Measurements from ENCODE around the gene SIN3A. TPM values are rescaled to one million over a fixed set of nuclear protein-coding genes. Genes with fewer than 3 reads are reported as not detected.

The SIN3A gene
- total and polyA plus RNA-seq, 9 of the 15 experiments (the other 6 are each of a cell fraction or from before 2014, with no cell fraction given), result 11.1 to 70.3 (median 25.3) TPM

DNA sequence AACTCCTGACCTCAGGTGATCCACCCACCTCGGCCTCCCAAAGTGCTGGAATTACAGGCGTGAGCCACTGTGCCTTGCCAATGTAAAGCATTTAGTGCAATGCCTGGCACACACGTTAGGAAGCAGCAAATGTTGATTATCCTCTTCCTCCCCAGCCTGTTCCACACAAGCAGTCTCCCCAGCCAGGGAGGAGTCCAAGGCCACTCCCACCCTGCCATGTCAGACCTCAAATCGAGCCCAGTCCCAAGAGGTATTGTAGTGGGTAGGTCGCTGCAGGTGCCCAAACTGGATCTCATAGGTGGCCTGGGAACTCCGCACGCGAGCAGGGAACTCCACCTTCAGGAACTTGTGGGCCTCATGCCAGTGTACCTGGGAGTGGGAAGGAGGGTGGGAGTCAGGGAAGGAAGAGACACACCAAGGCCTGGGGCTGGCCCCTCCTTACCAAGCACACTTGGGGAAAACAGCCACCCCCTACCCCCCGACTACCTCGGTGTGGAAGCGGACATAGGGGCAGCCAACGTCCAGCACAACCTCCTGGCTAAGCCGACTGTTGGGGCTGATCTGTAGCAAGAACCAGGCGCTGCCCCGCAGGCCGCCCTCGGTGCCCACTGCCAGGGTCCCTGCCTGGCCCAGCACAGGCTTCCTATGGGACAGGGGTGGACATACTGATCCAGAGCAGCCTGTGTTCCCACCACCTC, 93.4 kb downstream of the SIN3A start:
- Histone ChIP-seq H3K27ac (ENCODE audit: extremely low read depth, low read depth, low read length) (no peak overlapping the region), H3K9me1 (ENCODE audit: control insufficient read depth, insufficient read depth, low read length) (peaks cover 3% of the 10 kb centered on the region), H3K9ac (ENCODE audit: insufficient read depth in 1 of 2, low read depth in 2 of 2, low read length in 2 of 2) (no peak overlapping the region; a peak in 1 of 4 replicates), H3K9me3 (replicated peaks; ENCODE audit: control insufficient read depth, insufficient read depth, low read depth, low read length) (no peaks in the 10 kb centered on the region), H3K4me3 (no peak overlapping the region), H3K4me2 (ENCODE audit: insufficient read depth, low read length) (no peak overlapping the region), H3K4me1 (replicated peaks in 1 of 2; ENCODE audit: control insufficient read depth in 2 of 2, insufficient read depth in 2 of 2, low read length in 2 of 2) (peaks cover 0 to 11% of the 10 kb centered on the region in 2 experiments; a peak in 2 of 5 replicates), H3K36me3 (ENCODE audit: control insufficient read depth, insufficient read depth, low read length) (peaks cover 69% of the 10 kb centered on the region; the same call in 2 of the 3 replicates), H3K79me2 (ENCODE audit: control insufficient read depth, insufficient read depth, low read length) (no peaks in the 10 kb centered on the region), H2AFZ (ENCODE audit: low read depth, low read length) (no peak overlapping the region), H3K27me3 (ENCODE audit: control insufficient read depth in 2 of 2, insufficient read depth in 2 of 2, low read length in 2 of 2) (no peaks in the 10 kb centered on the region; a peak in 1 of 5 replicates), H4K20me1 (replicated peaks; ENCODE audit: control insufficient read depth, insufficient read depth, low read length) (no peaks in the 10 kb centered on the region)
- BruUV-seq (replicated peaks), result no TSS peak
- intact Hi-C loops (cut with micrococcal nuclease) (no loop called here), in situ Hi-C loops (cut with MboI) (no loop called here)
- ATAC-seq (no peak), DNase-seq (ENCODE audit: extremely low read depth in 1 of 4, low spot score in 3 of 4) (no peak), FAIRE-seq (no peak)
- ChIA-PET CTCF (ENCODE audit: low intra/inter-chr PET ratio) (no interaction called here), POLR2A (no interaction called here)
- 94% methylated on average over 11 of the region's 17 CpGs for WGBS (ENCODE audit: insufficient coverage, low coverage, missing lambda C conversion rate)
- TF ChIP-seq ZNF224 (CRISPR knock-in tag; IDR thresholded peaks at IDR 0.05) (no peak), POLR2G (IDR thresholded peaks at IDR 0.05; ENCODE audit: low read depth, low read length) (0 out of 2 replicates have a peak, but pooled peaks have one; percentile 38)

DNA sequence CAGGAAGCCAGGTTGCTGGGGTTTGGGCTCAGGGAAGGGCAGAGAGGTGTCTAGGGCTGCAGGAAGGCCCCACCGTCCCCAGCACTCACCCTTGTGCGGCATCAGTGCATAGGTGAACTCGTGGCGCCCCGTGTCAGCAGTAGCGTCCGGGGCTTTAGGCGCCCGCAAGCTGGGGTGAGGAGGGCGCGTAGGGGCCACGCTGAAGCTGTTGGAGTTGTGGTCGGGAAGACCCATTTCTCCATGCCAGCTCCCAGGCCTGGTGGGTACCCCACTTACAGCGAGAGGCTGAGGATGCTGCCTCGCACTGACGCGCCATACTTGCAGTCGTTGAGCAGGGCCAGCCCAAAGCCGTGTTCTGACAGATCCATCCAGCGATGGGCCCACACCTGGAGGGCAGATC, 95.0 kb downstream of the SIN3A start:
- FAIRE-seq (no peak), DNase-seq (ENCODE audit: extremely low read depth in 1 of 4, low spot score in 3 of 4) (no peak), ATAC-seq (no peak)
- Histone ChIP-seq H3K79me2 (ENCODE audit: control insufficient read depth, insufficient read depth, low read length) (no peaks in the 10 kb centered on the region), H3K4me2 (ENCODE audit: insufficient read depth, low read length) (no peak overlapping the region), H2AFZ (ENCODE audit: low read depth, low read length) (no peak overlapping the region), H3K9me1 (ENCODE audit: control insufficient read depth, insufficient read depth, low read length) (peaks cover 3% of the 10 kb centered on the region), H3K27me3 (ENCODE audit: control insufficient read depth in 2 of 2, insufficient read depth in 2 of 2, low read length in 2 of 2) (no peaks in the 10 kb centered on the region; a peak in 1 of 5 replicates), H3K36me3 (ENCODE audit: control insufficient read depth, insufficient read depth, low read length) (peaks cover 53% of the 10 kb centered on the region; the same call in 2 of the 3 replicates), H3K4me3 (no peak overlapping the region), H4K20me1 (replicated peaks; ENCODE audit: control insufficient read depth, insufficient read depth, low read length) (no peaks in the 10 kb centered on the region), H3K4me1 (replicated peaks in 1 of 2; ENCODE audit: control insufficient read depth in 2 of 2, insufficient read depth in 2 of 2, low read length in 2 of 2) (peaks cover 0 to 7% of the 10 kb centered on the region in 2 experiments; a peak in 2 of 5 replicates), H3K9ac (ENCODE audit: insufficient read depth in 1 of 2, low read depth in 2 of 2, low read length in 2 of 2) (peak overlapping the region in 1 of 2 experiments; percentile 45; a peak in 1 of 4 replicates), H3K9me3 (replicated peaks; ENCODE audit: control insufficient read depth, insufficient read depth, low read depth, low read length) (no peaks in the 10 kb centered on the region), H3K27ac (ENCODE audit: extremely low read depth, low read depth, low read length) (no peak overlapping the region)
- ChIA-PET POLR2A (no interaction called here), CTCF (ENCODE audit: low intra/inter-chr PET ratio) (interaction anchor here (0.6 kb wide), 1 partner anchor 423 kb away, joined by 4 read pairs; no protein-coding TSS in a partner anchor)
- no peak for TF ChIP-seq CHCHD3 (CRISPR knock-in tag; IDR thresholded peaks at IDR 0.05)
- no peak for TF ChIP-seq ZNF282 (CRISPR knock-in tag; IDR thresholded peaks at IDR 0.05)
- TF ChIP-seq RFX5 (IDR thresholded peaks at IDR 0.05; ENCODE audit: low read depth, low read length), result no peak
- TF ChIP-seq, protein P1, sequence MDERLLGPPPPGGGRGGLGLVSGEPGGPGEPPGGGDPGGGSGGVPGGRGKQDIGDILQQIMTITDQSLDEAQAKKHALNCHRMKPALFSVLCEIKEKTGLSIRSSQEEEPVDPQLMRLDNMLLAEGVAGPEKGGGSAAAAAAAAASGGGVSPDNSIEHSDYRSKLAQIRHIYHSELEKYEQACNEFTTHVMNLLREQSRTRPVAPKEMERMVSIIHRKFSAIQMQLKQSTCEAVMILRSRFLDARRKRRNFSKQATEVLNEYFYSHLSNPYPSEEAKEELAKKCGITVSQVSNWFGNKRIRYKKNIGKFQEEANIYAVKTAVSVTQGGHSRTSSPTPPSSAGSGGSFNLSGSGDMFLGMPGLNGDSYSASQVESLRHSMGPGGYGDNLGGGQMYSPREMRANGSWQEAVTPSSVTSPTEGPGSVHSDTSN (CRISPR knock-in tag; IDR thresholded peaks at IDR 0.05; ENCODE audit: low read depth), result no peak
- TF ChIP-seq, protein P1 (tag; conservative IDR thresholded peaks at IDR 0.05; ENCODE audit: low read depth), result no peak
- no peak for TF ChIP-seq EZH2 (IDR thresholded peaks at IDR 0.05; ENCODE audit: borderline replicate concordance, low read depth, low read length)
- no peak for TF ChIP-seq CREBBP (IDR thresholded peaks at IDR 0.05; ENCODE audit: low read depth, low read length)
- intact Hi-C loops (cut with micrococcal nuclease) (no loop called here), in situ Hi-C loops (cut with MboI) (no loop called here)
- BruUV-seq (replicated peaks), result no TSS peak
- 95% methylated on average over 18 of the region's 20 CpGs for WGBS (ENCODE audit: insufficient coverage, low coverage, missing lambda C conversion rate)

Data from K562 (cell line).